Peyer's patch (tissue), 4 donors: Measurements from ENCODE around the gene SLC36A1.

Experiments used
- CTCF ChIP-seq, 6 experiments: fragments of 450-650 bp in 4 of 6; fragments of 200-600 bp in 2 of 6; sonication (generic) in 1 of 6; IDR thresholded peaks; one replicate each; pipeline ENCODE4 v1.5.1; 2017 to 2019; ENCODE audit warnings: antibody characterized with exemption in 6 of 6, mild to moderate bottlenecking in 3 of 6, moderate library complexity in 1 of 6
- POLR2A ChIP-seq, 2 donors: fragments of 450-650 bp; IDR thresholded peaks; one replicate each; pipeline ENCODE4 v1.5.1; 2017; ENCODE audit warnings: antibody characterized with exemption in 2 of 2, mild to moderate bottlenecking in 2 of 2, moderate library complexity in 2 of 2

- TF ChIP-seq CTCF (IDR thresholded peaks at IDR 0.05) (no peak), POLR2A (IDR thresholded peaks at IDR 0.05) (no peak)
These were observed 48.7 kb downstream of the SLC36A1 start for GRCh38 chr5:151496041-151496484.
